GM21528 (cell line): ENCODE results near the gene ARFGEF3.

Source experiments
- ATAC-seq: cut with Tn5 transposase; IDR thresholded peaks from one replicate; pipeline ENCODE4 v1.9.1; 2021; ENCODE audit warnings: mild to moderate bottlenecking, moderate library complexity; ENCODE audit not compliant: unreplicated experiment, low FRiP score

ARFGEF3 gene

DNA sequence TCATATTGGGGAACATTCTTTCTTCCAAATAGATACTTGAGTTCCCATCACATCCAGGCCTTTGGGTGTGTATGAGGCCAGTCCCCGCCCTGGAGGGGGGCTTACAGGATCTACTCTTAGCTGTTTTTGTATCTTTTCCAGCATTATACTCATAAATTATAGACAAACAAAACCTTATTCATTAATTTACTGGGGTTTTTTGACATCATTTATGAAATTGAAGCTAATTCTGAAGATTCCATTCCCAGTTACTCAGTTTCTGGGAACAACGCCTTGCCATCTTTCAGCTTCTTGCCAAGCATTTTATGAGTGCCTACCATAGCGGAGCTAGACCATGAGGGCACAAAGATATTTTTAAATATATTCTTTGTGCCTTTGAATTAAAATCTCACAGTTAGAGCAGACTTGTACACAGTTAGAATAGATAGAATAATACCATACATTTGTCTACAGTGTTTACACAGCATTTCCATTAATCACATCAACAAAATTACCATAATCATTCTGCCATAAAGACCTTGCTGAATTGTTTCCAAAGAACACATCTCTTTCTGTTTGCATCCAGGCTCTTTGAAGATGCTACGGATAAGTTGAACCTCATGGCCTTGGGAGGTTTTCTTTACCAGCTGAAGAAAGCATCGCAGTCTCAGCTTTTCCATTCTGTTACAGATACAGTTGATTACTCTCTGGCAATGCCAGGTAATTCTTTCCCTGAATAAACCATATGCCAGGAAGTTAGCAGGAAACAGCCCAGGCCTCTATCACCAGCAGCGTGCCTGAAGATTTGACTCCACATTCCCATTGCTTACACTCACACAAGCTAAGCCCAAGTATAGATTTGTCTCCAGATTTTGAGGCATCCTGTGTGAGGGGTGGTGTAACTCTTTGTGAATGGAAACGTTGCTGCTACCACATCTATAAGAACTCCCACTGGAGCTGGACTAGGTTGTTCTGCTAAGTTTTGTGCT, 132.0 kb downstream of the ARFGEF3 start:
- ATAC-seq = no peak

DNA sequence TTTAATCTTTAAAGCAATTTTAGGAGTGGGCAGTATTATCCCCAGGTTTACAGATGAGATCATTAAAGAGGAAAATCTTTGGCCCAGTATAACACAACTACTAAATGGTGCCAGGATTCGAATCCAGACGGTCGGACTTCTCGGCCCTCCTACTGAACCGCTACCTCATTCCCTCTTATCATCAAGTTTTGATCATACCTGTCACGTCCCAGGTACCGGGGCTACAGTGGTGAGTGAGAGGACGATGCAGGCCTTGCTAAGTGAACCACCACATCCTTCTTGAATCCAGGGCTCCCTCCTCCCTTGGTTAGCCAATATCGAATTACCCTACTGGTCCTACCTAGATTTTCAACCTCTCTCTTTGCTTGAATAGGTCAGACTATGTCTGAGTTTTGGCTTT, 134.6 kb downstream of the ARFGEF3 start:
- ATAC-seq = no peak

DNA sequence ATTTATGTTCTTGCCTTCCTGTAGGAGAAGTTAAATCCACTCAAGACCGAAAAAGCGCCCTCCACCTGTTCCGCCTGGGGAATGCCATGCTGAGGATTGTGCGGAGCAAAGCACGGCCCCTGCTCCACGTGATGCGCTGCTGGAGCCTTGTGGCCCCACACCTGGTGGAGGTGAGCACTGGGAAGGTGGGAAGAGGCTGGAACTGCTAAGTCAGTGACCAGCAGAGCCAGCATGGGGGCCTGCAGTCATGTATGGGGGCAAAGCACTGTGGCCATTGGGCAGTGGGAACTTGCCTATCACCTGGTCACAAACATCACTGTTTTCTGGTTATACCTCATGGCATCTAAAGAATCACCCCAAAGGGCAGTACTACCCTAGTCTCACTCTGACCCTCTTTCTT, 135.0 kb downstream of the ARFGEF3 start:
- no peak for ATAC-seq

DNA sequence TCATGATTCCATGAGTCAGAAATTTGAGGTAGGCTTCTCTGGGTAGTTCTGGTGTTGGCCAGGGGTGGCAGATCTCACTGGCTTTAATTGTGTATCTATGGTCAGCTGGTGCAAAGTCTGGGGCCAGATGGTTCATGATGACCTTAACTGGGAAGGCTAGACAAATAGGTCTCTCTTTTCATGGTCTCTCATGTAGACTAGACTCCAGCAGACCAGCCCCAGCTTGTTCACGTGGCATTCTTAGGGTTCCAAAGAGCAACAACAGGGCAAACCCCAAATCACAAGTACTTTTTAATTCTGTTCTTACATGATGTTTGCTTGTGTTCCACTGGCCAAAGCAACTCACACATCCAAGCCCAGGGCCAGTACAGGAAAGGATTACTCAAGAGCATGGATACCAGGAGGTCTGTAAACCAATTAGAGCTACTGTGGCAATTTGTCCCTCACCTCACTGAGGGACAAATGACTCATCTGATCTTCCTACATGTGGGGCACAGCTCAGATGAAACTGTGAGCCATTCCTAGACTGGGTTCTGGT, 136.1 kb downstream of the ARFGEF3 start:
- no peak for ATAC-seq

DNA sequence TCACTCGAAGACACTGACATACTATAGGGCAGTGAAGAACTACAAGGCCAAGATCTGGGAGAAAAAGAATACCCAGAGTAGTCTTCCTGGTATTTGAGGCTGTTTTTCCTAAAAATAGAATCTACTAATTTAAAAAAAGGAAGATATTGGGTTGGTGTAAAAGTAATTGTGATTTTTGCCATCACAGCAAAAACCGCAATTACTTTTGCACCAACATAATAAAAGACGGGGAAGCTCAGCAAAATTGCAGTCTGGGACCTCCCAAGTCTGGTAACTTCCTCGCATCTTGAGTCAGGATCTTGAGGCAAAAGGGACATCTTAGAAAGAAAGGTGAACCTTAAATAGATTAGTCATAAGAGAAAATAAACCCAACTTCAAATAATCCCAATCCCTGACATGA, 138.7 kb downstream of the ARFGEF3 start:
- ATAC-seq = no peak

DNA sequence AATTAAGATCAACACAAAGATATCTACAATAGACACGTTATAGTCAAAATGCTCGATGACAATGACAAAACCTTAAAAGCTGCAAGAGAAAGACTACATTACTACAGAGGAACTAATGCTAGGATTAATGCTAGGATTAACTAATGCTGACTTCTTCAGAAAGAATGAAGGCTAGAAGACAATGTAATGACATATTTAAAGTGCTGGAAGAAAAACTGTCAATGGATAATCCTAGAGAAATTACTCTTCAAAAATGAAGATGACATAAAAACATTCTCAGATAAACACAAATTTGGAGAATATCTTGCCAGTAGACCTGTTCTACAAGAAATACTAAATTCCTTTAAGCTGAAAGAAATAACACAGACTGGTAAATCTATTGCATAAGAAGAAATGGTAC, 140.8 kb downstream of the ARFGEF3 start:
- no peak for ATAC-seq

DNA sequence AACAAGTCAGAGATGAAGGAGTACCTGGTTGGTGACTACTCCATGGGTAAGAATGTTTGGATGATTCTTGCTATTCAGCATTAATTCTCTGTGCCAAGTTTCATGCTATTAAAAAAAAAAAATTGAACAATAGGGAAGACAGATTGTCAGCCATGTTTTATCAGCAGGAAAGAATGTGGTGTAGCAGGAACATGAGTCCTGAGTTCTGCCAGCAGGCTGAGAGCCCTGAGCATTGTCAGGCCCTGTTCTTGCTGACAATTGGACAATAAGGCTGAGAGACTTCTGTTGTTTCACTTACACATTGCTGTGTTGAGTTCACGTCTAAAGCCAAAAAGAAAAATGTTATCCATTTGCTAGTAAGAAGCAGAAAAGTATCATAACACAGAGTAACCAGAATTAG, 145.6 kb downstream of the ARFGEF3 start:
- ATAC-seq = no peak

DNA sequence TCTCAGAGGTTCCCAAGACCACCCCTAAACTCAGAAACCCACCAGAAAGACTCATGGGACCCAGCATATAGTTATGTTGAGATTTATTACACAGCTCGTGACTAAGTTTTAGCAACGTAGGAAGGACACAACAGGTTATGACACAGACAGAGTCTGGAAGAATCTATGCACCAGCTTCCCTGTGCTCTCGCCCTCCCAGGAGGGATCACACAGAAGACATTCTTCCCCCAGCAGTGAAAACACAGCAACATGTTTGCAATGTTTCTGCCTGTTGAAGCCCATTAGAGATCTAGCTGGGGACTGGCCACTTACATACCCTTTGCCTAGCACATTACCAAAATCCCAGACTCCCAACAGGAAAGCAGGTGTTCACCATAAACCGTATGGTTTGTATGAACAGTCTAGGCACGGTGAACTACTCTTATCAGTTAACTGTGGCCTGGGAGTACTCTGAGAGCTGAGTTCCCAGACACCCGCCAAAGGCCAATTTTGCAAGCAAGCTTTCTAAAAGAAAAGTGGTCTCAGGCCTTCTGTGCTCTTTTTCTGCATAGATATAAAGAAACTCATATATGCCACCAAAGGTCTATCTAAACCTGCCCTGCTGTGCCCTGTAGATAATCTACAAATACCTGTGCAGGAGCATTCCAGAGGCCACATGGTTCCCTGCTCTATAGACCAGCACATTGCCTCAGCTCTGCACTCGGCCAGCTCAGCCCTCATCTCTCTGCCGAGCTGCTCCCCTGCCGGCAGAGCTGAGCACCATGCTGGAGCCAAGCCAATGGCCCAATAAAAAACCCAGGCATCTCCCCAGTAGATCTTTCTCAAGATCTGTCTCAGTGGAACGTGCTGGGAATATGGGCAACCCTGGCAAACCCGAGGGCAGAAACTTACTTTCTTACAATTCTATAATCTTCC, 146.3 kb downstream of the ARFGEF3 start:
- ATAC-seq = no peak

DNA sequence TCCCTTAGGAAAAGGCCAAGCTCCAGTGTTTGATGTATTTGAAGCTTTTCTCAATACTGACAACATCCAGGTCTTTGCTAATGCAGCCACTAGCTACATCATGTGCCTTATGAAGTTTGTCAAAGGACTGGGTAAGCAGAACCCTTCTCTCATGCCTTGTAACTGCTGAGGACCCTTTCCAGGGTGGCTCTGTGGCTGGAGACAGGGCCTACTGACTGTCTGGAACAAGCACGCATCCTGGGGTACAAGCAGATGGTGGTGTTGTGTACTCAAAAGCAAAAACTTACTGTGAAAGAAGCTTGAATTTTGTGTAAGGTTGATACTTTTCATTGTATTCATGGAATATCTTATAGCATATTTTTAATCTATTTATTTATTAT, 147.0 kb downstream of the ARFGEF3 start:
- ATAC-seq = no peak

DNA sequence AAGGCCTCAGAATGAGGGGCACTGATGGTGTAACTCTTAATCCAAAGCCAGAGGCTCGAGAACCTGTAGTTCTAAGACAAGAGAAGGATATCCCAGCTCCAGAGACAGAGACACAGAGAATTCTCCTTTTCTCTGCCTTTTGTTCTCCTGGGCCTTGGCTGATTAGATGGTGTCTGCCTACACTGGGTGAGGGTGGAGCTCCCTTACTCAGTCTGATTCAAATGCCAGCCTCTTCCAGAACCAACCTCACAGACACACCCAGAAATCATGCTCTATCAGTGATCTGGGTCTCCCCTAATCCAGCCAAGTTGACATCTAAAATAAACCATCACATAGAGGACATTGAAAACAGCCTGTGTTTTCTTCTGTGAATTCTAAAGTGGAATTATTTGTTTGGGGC, 148.0 kb downstream of the ARFGEF3 start:
- no peak for ATAC-seq

DNA sequence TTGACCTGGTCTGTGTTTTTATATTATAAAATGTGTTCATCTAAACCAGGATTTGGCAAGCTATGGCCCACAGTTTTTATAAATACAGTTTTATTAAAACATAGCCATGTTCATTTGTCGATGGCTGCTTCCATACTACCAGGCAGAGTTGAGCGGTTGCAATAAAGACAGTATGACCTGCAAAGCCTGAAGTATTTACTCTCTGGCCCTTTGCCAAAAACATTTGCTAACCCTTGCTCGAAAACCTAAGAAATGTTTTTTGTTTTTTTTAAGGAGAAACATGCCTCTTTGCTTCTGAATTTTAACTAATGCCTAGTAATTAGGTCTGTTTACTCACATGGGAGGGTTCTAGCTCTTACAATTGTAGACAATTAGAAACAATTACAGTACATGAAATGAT, 148.6 kb downstream of the ARFGEF3 start:
- ATAC-seq = no peak

DNA sequence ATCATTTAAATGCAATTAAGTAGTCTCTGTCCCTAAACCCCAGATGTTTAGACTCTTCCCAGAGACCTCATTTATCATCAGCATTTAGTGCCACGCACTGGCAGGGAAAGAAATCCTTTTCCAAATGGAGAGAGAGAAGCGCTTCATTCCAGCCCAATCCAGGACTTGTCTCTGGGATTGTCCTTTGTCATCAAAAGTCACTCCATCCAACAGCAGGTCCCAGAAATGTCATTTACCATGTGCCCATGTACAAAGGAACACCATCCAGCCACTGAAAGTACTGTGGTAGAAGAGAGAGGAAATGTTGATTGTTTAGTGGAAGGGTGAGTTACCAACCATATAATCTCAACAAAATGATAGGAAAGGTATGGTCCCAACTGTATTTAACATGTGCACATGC, 149.1 kb downstream of the ARFGEF3 start:
- ATAC-seq = no peak

DNA sequence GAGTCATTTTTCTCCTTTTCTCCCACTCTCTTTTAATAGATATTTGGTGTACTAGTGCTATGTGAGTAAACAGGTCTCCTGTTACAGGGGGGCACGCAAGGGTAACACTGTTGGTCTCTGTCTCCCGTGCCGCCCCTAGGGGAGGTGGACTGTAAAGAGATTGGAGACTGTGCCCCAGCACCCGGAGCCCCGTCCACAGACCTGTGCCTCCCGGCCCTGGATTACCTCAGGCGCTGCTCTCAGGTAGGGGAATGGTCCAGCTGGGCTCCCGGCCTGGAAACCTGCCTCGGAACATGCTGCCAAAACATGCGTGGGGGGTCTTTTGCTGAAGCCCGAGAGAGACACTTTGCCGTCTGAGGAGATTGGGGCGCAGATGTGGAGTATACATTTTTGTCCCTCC, 149.5 kb downstream of the ARFGEF3 start:
- no peak for ATAC-seq

DNA sequence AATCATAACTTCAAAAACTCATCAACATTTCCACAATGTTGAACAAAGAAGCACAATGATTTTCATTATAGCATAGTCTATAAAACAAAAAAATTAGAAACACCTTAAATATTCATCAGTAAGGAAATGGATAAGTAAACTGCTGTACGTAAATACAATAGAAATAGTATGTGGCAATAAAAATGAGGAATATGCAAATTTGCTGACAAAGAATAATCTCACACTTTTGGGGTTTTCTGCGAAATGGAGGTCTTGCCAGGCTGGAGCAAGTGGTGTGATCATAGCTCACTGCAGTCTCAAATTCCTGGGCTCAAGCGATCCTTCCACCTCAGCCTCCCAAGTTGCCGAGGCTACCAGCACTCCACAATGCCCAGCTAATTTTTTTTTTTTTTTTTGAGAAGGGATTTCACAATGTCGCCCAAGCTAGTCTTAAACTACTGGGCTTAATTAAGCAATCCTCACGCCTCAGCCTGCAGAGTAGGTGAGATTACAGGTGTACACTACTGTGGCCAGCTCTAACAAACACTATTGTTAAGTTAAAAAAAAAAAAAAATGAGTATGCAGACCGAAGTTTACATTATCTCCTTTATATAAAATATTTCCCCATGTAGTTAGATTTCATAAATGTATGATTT, 157.1 kb downstream of the ARFGEF3 start:
- no peak for ATAC-seq

DNA sequence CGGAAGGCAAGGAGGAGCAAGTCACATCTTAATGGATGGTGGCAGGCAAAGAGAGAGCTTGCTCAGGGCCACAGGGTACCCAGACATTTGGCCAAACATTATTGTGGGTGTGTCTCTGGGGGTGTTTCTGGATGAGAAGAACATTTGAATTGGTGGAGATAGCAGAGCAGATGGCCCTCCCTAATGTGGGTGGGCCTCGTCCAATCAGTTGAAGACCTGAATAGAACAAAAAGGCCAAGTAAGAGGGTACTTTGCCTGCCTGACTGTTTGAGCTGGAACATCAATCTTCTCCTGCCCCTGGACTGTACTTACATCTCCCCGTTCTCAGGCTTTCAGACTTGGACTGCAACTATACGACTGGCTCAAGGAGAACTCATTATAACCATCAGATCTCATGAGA, 160.2 kb downstream of the ARFGEF3 start:
- ATAC-seq = no peak

DNA sequence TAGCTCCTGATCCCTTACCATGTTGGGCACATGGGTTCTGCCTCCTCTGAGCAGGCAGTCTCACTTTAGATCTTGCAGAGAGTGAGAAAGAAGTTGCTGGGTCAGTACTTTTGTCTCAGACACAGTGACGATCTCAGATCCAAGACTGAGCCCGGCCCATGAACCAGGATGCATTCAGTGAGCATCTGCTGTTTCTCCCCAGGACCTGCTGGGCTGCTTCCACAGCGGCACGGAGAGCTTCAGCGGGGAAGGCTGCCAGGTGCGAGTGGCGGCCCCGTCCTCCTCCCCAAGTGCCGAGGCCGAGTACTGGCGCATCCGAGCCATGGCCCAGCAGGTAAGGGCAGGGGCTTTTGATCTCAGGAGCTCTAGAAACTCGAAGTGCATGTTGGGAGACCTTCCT, 162.1 kb downstream of the ARFGEF3 start:
- ATAC-seq = no peak

DNA sequence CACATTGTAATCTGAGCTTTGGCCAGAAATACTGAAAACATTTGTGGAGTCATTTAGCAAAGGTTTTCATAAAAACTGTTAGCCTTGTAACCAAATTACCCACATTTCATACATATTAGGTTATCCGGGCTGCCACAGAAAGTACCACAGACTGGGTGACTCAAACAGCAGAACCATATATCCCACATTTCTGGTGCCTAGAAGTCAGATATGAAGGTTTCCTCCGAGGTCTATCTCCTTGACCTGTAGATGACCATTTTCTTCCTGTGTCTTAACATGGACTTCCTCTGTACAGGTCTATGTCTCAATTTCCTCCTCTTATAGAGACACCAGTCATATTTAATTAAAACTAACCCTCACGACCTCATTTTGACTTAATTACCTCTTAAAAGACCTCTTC, 166.5 kb downstream of the ARFGEF3 start:
- ATAC-seq = no peak

DNA sequence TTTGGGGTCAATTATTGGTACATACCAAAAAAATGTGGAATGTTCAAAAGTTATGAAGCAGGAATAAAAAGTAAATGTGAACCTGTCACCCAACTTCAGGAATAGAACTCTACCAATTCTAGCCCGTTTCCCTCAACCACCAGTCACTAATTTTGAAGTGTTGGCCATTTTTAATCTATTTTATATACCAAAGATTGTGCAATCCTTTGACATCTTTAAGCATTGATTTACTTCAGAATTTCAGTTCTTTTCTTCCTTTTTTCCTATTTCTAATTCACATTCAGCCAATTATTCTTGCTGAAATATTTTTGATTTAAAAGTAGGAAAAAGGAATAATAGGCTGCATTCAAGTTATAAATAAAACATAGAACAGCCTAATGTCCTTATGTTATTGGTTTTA, 169.0 kb downstream of the ARFGEF3 start:
- ATAC-seq = no peak

DNA sequence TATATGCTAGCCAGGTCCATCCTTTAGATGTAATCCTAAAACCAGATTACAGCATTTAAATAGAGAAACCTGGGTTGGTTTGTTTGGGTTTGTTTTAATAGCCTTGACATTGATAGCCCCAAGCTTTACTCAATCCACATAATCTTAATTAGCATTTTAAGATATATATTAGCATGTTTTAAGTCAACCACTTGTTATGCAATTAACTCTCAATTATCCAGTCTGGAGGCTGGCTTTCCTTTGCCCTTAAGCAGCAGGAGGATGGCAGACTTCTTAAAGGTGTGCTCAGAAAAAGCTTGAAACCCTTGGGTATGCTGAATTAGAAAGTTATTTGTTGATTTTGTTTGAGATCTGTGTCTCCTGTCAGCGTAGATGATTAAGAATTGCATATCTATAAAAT, 169.7 kb downstream of the ARFGEF3 start:
- no peak for ATAC-seq

DNA sequence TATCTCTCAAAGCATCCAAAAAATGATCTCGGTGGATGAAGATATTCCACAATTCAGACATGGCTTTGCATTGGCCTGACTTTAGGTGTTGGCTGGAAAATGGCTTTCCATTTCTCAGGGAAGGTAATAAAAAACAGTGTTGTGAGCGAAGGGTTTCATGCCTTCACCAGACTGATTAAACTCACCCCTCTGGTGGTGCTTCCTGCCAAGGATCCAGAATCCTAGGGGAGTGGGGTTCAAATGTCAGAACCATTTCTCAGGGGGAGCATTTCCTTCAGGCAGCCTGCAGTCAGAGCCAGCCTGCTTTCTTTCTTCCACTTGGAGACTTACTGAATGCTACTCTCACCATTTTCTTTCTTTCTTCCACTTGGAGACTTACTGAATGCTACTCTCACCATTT, 170.2 kb downstream of the ARFGEF3 start:
- no peak for ATAC-seq

DNA sequence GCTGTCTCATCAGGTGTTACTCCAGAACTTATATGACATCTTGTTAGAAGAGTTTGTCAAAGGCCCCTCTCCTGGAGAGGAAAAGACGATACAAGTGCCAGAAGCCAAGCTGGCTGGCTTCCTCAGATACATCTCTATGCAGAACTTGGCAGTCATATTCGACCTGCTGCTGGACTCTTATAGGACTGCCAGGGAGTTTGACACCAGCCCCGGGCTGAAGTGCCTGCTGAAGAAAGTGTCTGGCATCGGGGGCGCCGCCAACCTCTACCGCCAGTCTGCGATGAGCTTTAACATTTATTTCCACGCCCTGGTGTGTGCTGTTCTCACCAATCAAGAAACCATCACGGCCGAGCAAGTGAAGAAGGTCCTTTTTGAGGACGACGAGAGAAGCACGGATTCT, 172.3 kb downstream of the ARFGEF3 start:
- ATAC-seq = no peak
